ENCODE data around the gene LFNG. TPM values are rescaled to one million over a fixed set of nuclear protein-coding genes. Genes with fewer than 3 reads are reported as not detected.

LFNG gene
- polyA plus RNA-seq, 2 of the 4 experiments (the other 2 are of a cell fraction): 2.3 to 7.3 TPM

DNA sequence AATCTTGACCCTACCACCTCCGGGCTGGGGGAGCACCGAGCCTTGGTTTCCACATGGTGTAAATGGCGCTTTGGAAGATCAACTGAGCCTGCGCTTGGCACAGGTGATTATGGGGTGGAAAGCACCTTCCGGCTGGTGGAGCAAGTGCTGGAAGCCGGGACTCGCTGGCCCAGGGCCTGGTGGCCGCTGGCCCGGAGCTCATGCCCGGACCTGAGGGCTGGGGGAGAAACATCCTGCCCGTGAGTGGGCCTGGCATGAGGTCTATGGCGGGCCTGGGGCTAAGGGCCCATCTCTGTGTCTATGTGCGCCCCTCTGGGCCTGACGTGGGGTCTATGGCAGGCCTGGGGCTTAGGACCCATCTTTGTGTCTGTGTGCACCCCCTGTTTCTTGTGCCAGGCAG is 14.2 kb upstream of the LFNG start:
- Histone ChIP-seq H3K27ac (no peak overlapping the region), H3K4me1 (no peaks in the 10 kb centered on the region), H3K4me2 (no peak overlapping the region), H3K9me3 (no peaks in the 10 kb centered on the region), H3K4me3 (no peak overlapping the region)
- ATAC-seq (no peak), FAIRE-seq (no peak), DNase-seq (ENCODE audit: low read depth in 1 of 2, low spot score in 1 of 2) (no peak)
- TF ChIP-seq BHLHE40 (IDR thresholded peaks at IDR 0.05; ENCODE audit: low read depth, low read length) (no peak), GATA3 (IDR thresholded peaks at IDR 0.05; ENCODE audit: borderline replicate concordance) (no peak), SMC3 (IDR thresholded peaks at IDR 0.05) (no peak), CBX2 (IDR thresholded peaks at IDR 0.05; ENCODE audit: borderline replicate concordance, low read depth) (no peak), EP300 (IDR thresholded peaks at IDR 0.05) (no peak)
- TF ChIP-seq, protein P1, sequence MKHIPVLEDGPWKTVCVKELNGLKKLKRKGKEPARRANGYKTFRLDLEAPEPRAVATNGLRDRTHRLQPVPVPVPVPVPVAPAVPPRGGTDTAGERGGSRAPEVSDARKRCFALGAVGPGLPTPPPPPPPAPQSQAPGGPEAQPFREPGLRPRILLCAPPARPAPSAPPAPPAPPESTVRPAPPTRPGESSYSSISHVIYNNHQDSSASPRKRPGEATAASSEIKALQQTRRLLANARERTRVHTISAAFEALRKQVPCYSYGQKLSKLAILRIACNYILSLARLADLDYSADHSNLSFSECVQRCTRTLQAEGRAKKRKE (CRISPR knock-in tag; IDR thresholded peaks at IDR 0.05; ENCODE audit: low read depth): no peak
- POLR2A ChIA-PET: no interaction called here
- WGBS (ENCODE audit: missing lambda C conversion rate): 88% methylated on average over 7 of the region's 14 CpGs
- CTCF ChIA-PET: interaction anchor here (4.8 kb wide), 1 partner anchor 36 kb away, joined by 28 read pairs; no protein-coding TSS in a partner anchor

DNA sequence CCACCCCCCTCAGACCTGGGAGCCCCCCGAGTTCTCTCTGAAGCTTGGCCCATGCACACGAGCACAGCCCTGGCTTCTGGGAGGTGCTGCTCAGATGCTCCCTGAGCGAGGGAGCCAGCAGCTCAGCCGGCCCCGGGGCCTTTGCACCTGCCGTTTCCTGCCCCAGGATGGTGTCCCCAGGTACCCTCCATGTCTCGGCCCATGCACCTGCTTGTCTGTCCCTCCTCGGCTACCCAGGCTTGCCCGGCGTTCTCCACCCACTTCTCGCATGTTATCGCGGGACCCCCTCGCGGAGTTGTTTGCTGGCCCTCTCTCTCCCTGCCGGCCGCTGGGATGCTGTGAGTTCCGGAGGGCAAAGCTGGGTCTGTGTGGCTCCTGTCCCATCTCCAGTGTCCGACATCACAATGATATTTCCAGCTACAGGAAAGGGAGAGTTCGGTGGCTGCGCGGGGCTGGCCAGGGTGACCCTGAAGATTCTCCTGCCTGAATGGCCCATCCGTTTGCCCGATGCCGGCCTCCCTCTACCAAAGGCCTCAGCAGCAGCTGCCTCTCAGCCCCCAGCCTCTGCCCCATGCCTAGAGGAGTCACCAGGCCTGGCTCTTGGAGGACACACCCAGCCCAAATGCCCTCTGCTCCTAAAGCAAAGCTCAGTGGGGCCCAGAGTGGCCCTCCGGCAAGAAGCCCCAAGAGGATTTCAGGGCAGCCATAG is 12.2 kb upstream of the LFNG start:
- DNase-seq (ENCODE audit: low read depth in 1 of 2, low spot score in 1 of 2): no peak
- TF ChIP-seq PHF8 (IDR thresholded peaks at IDR 0.05; ENCODE audit: borderline replicate concordance, low read depth): no peak
- TF ChIP-seq GATA3 (IDR thresholded peaks at IDR 0.05; ENCODE audit: borderline replicate concordance): no peak
- no peak for TF ChIP-seq POLR2AphosphoS2 (conservative IDR thresholded peaks at IDR 0.05; ENCODE audit: low read length)
- TF ChIP-seq, protein P2, sequence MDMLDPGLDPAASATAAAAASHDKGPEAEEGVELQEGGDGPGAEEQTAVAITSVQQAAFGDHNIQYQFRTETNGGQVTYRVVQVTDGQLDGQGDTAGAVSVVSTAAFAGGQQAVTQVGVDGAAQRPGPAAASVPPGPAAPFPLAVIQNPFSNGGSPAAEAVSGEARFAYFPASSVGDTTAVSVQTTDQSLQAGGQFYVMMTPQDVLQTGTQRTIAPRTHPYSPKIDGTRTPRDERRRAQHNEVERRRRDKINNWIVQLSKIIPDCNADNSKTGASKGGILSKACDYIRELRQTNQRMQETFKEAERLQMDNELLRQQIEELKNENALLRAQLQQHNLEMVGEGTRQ (IDR thresholded peaks at IDR 0.05): no peak
- no peak for TF ChIP-seq RCOR1 (IDR thresholded peaks at IDR 0.05; ENCODE audit: low read depth, low read length)
- no peak for TF ChIP-seq EHMT2 (IDR thresholded peaks at IDR 0.05; ENCODE audit: low read depth)
- TF ChIP-seq TFCP2L1 (CRISPR knock-in tag; IDR thresholded peaks at IDR 0.05): no peak
- no peak for TF ChIP-seq JUNB (IDR thresholded peaks at IDR 0.05)
- TF ChIP-seq CHD4 (IDR thresholded peaks at IDR 0.05; ENCODE audit: borderline replicate concordance): no peak
- TF ChIP-seq SREBF2 (IDR thresholded peaks at IDR 0.05): no peak
- TF ChIP-seq FOSB (CRISPR knock-in tag; IDR thresholded peaks at IDR 0.05): no peak
- no peak for TF ChIP-seq FOSL2 (IDR thresholded peaks at IDR 0.05)
- TF ChIP-seq FOSL2 (CRISPR knock-in tag; IDR thresholded peaks at IDR 0.05): no peak
- TF ChIP-seq ZFP36 (IDR thresholded peaks at IDR 0.05; ENCODE audit: borderline replicate concordance, partially characterized antibody): no peak
- no peak for TF ChIP-seq CEBPB (IDR thresholded peaks at IDR 0.05)
- TF ChIP-seq, protein P3, sequence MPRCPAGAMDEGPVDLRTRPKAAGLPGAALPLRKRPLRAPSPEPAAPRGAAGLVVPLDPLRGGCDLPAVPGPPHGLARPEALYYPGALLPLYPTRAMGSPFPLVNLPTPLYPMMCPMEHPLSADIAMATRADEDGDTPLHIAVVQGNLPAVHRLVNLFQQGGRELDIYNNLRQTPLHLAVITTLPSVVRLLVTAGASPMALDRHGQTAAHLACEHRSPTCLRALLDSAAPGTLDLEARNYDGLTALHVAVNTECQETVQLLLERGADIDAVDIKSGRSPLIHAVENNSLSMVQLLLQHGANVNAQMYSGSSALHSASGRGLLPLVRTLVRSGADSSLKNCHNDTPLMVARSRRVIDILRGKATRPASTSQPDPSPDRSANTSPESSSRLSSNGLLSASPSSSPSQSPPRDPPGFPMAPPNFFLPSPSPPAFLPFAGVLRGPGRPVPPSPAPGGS (IDR thresholded peaks at IDR 0.05): no peak
- POLR2A ChIA-PET: no interaction called here
- no peaks in the 10 kb centered on the region for H3K9me3 ChIP-seq
- 88% methylated on average over 22 of the region's 26 CpGs for WGBS (ENCODE audit: missing lambda C conversion rate)
- CTCF ChIA-PET: interaction anchor here (0.8 kb wide), 1 partner anchor 17 kb away, joined by 3 read pairs; no protein-coding TSS in a partner anchor
- no peak for ATAC-seq
- no peak for FAIRE-seq
- no peak overlapping the region for H3K4me3 ChIP-seq
- no peak overlapping the region for H3K4me2 ChIP-seq
- no peak overlapping the region for H3K27ac ChIP-seq
- H3K4me1 ChIP-seq: peaks cover 17% of the 10 kb centered on the region

DNA sequence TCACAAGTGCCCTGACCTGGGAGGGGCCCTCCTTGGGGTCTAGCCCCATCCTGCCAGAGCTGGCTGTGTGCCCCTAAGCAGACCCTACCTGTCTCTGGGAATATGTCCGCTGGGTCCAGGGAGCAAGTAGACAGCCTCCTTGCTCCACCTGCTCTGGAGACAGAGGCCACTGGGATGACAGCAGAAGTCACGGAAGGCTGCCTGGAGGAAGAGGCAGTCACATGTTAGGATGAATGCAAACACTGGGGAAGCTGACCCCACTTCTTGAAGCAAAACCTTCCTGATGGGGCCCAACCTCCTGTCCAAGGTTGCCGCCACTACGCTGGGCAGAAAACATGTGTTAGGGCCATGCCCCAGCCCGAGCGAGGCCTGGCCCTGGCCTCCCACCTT is 11.7 kb upstream of the LFNG start:
- no peaks in the 10 kb centered on the region for H3K9me3 ChIP-seq
- peaks cover 17% of the 10 kb centered on the region for H3K4me1 ChIP-seq
- 90% methylated on average over 6 of the region's 6 CpGs for WGBS (ENCODE audit: missing lambda C conversion rate)
- no peak overlapping the region for H3K27ac ChIP-seq
- ChIA-PET CTCF (no interaction called here), POLR2A (no interaction called here)
- ATAC-seq (no peak), FAIRE-seq (no peak), DNase-seq (ENCODE audit: low read depth in 1 of 2, low spot score in 1 of 2) (no peak)
- no peak overlapping the region for H3K4me3 ChIP-seq
- TF ChIP-seq CEBPB (IDR thresholded peaks at IDR 0.05): no peak
- no peak for TF ChIP-seq FOSL2 (IDR thresholded peaks at IDR 0.05)
- TF ChIP-seq FOSL2 (CRISPR knock-in tag; IDR thresholded peaks at IDR 0.05): no peak
- TF ChIP-seq ZFP36 (IDR thresholded peaks at IDR 0.05; ENCODE audit: borderline replicate concordance, partially characterized antibody): peak; percentile 97
- TF ChIP-seq, protein P2 (IDR thresholded peaks at IDR 0.05): no peak
- no peak for TF ChIP-seq ZNF302 (CRISPR knock-in tag; IDR thresholded peaks at IDR 0.05)
- TF ChIP-seq HOXB13 (CRISPR knock-in tag; IDR thresholded peaks at IDR 0.05; ENCODE audit: low read depth): no peak
- no peak overlapping the region for H3K4me2 ChIP-seq
